22Rv1 (cell line): ENCODE results near the gene ABCC8.
A peak's percentile ranks its signal among the peaks of the same experiment; 100 is the strongest.

Experiments used
- H3K27ac ChIP-seq: fragments of 450-650 bp; 2 replicates; pipeline ENCODE4 v1.5.1; 2017
- CTCF ChIP-seq: fragments of 450-650 bp; IDR thresholded peaks from 2 replicates; pipeline ENCODE4 v1.5.1; 2017; ENCODE audit warnings: mild to moderate bottlenecking
- ZFX ChIP-seq: fragments of 450-650 bp; IDR thresholded peaks from 2 replicates; pipeline ENCODE4 v1.6.1; 2017; ENCODE audit warnings: antibody characterized with exemption, borderline replicate concordance

ABCC8 gene

GRCh38 chr11:17476317-17477083 lies at the start of gene ABCC8:
TSS of gene ABCC8 (minus strand) at chr11:17476845. CDS start at chr11:17476776, 69 bp downstream.
- H3K27ac ChIP-seq, result no peak within 1 kb of the TSS
- no peak for TF ChIP-seq CTCF
- no peak for TF ChIP-seq ZFX

- TF ChIP-seq CTCF (no peak), ZFX (no peak)
These were observed 49.7 kb upstream of the ABCC8 start for GRCh38 chr11:17526326-17526725.

GRCh38 chr11:17525570-17525969 lies 48.9 kb upstream of the ABCC8 start:
- TF ChIP-seq CTCF (0 out of 2 replicates have a peak, but pooled peaks have one; percentile 12), ZFX (no peak)
- no peak overlapping the region for H3K27ac ChIP-seq

More at GRCh38 chr11:17526326-17526725, 49.7 kb upstream of the ABCC8 start:
- no peak overlapping the region for H3K27ac ChIP-seq

- no peak overlapping the region for H3K27ac ChIP-seq
- TF ChIP-seq ZFX (no peak), CTCF (no peak)
These were observed 47.6 kb upstream of the ABCC8 start for GRCh38 chr11:17524221-17524620.

- no peak overlapping the region for H3K27ac ChIP-seq
- TF ChIP-seq ZFX (no peak), CTCF (no peak)
These were observed 46.0 kb upstream of the ABCC8 start for GRCh38 chr11:17522655-17523054.

- no peak overlapping the region for H3K27ac ChIP-seq
- TF ChIP-seq CTCF (no peak), ZFX (no peak)
These were observed 44.7 kb upstream of the ABCC8 start for GRCh38 chr11:17521106-17521900.
